RWPE1 (cell line): Measurements from ENCODE around the gene ULK2.
"Not testable (repeated sequence)": the region's sequence is repeated elsewhere in the genome, so short reads cannot be mapped to it uniquely, and the experiment has no call there.

ENCODE experiments used
- CTCF ChIA-PET: fragments of 350-600 bp; sonication (Branson Sonifier 250); formaldehyde crosslinking; extraction: SDS; loops from one replicate; lab custom pipeline; 2021; lab: Yijun Ruan, JAX
- POLR2A ChIA-PET: fragments of 400-600 bp; formaldehyde crosslinking; extraction: SDS; loops from one replicate; lab custom pipeline; 2020; ENCODE audit warnings: antibody characterized with exemption; ENCODE audit not compliant: low non-redundant PET; lab: Yijun Ruan, JAX
- DNase-seq: peaks from one replicate; pipeline ENCODE4 v3.0.0; 2012; ENCODE audit warnings: low spot score
- H3K27ac ChIP-seq: fragments of 450-650 bp; 2 replicates; pipeline ENCODE4 v1.5.1; 2017
- CTCF ChIP-seq: fragments of 450-650 bp; conservative IDR thresholded peaks from 2 replicates; pipeline ENCODE4 v1.5.1; 2017; ENCODE audit warnings: low read depth, mild to moderate bottlenecking

ULK2 gene

GRCh38 chr17:19873346-19873745, 5.6 kb upstream of the ULK2 start:
- H3K27ac ChIP-seq = no peak overlapping the region
- no peak for DNase-seq
- no peak for TF ChIP-seq CTCF
- POLR2A ChIA-PET = no interaction called here
- CTCF ChIA-PET = interaction anchor here (0.6 kb wide), 1 partner anchor 137 kb away, joined by 5 read pairs; no protein-coding TSS in a partner anchor

- ChIA-PET CTCF (interaction anchor here (0.7 to 1.3 kb wide), 2 partner anchors 12 to 62 kb away, joined by 3 read pairs; no protein-coding TSS in a partner anchor), POLR2A (no interaction called here)
- no peak for DNase-seq
- H3K27ac ChIP-seq = peak overlapping the region; percentile 67
- TF ChIP-seq CTCF = no peak
Observed at GRCh38 chr17:19868079-19868395, 301 bp upstream of the ULK2 start.

- DNase-seq = peak; percentile 55
- ChIA-PET POLR2A (no interaction called here), CTCF (no interaction called here)
- TF ChIP-seq CTCF = no peak
- peak overlapping the region; percentile 67 for H3K27ac ChIP-seq
Observed at GRCh38 chr17:19867079-19867328, 732 bp downstream of the ULK2 start.

GRCh38 chr17:19865021-19865420, 2.7 kb downstream of the ULK2 start:
- no peak overlapping the region for H3K27ac ChIP-seq
- DNase-seq = no peak
- ChIA-PET POLR2A (no interaction called here), CTCF (interaction anchor here (0.6 kb wide), 2 partner anchors 20 to 404 kb away, joined by 4 to 6 read pairs; no protein-coding TSS in a partner anchor)
- TF ChIP-seq CTCF = no peak

GRCh38 chr17:19860647-19861177, 7.0 kb downstream of the ULK2 start:
- POLR2A ChIA-PET = not testable (repeated sequence)

GRCh38 chr17:19857640-19858039, 10.1 kb downstream of the ULK2 start:
- DNase-seq = no peak
- ChIA-PET CTCF (interaction anchor here (0.6 kb wide), 1 partner anchor 1043 kb away, joined by 3 read pairs; no protein-coding TSS in a partner anchor), POLR2A (no interaction called here)
- no peak for TF ChIP-seq CTCF
- no peak overlapping the region for H3K27ac ChIP-seq

More at GRCh38 chr17:19860647-19861177, 7.0 kb downstream of the ULK2 start:
- CTCF ChIA-PET = interaction anchor here (0.6 kb wide), 1 partner anchor 128 kb away, joined by 3 read pairs; no protein-coding TSS in a partner anchor
- not testable (repeated sequence) for DNase-seq, H3K27ac ChIP-seq

- no peak overlapping the region for H3K27ac ChIP-seq
- CTCF ChIA-PET = no interaction called here
- TF ChIP-seq CTCF = no peak
- POLR2A ChIA-PET = no interaction called here
- no peak for DNase-seq
Observed at GRCh38 chr17:19833914-19834313, 33.8 kb downstream of the ULK2 start.
